D341Med (cell line): ENCODE data around the gene RPS6KB1.
"Not testable (repeated sequence)": the region's sequence is repeated elsewhere in the genome, so short reads cannot be mapped to it uniquely, and the experiment has no call there.

Experiments used
- DNase-seq: peaks from one replicate; pipeline ENCODE4 v3.0.0; 2012; ENCODE audit warnings: low spot score

Gene RPS6KB1

DNA sequence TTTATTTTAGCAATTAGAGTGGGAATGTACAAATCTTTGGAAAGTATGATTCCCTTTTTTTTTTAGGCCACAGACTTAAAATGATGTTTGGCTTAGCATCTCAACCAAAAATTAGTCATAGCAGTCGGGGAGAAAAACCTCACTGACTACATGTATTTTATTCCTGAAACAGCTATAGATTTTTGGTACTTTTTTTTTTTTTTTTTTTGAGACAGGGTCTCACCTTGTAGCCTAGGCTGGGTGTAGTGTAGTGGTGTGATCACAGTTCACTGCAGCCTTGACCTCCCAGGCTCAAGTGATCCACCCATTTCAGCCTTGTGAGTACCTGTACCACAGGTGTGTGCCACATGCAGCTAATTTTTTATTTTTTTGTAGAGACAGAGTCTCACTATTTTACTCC lies 48.2 kb downstream of the RPS6KB1 start:
- DNase-seq: no peak

GRCh38 chr17:59946433-59946832 lies 53.5 kb downstream of the RPS6KB1 start:
- not testable (repeated sequence) for DNase-seq

DNA sequence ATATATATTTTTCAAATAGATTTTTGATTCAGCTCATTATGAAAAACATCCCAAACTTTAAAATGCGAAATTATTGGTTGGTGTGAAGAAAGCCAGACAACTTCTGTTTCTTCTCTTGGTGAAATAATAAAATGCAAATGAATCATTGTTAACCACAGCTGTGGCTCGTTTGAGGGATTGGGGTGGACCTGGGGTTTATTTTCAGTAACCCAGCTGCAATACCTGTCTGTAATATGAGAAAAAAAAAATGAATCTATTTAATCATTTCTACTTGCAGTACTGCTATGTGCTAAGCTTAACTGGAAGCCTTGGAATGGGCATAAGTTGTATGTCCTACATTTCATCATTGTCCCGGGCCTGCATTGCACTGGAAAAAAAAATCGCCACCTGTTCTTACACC lies 54.4 kb downstream of the RPS6KB1 start:
- DNase-seq: not testable (repeated sequence)

DNA sequence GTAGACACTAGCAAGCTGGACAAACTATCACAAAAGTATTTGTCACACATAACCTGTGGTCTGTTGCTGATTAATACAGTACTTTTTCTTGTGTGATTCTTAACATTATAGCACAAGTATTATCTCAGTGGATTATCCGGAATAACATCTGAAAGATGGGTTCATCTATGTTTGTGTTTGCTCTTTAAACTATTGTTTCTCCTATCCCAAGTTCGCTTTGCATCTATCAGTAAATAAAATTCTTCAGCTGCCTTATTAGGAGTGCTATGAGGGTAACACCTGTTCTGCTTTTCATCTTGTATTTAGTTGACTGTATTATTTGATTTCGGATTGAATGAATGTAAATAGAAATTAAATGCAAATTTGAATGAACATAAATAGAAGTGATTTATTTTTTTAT lies 57.1 kb downstream of the RPS6KB1 start:
- no peak for DNase-seq

GRCh38 chr17:59954856-59955255 lies 61.9 kb downstream of the RPS6KB1 start:
- DNase-seq: no peak

DNA sequence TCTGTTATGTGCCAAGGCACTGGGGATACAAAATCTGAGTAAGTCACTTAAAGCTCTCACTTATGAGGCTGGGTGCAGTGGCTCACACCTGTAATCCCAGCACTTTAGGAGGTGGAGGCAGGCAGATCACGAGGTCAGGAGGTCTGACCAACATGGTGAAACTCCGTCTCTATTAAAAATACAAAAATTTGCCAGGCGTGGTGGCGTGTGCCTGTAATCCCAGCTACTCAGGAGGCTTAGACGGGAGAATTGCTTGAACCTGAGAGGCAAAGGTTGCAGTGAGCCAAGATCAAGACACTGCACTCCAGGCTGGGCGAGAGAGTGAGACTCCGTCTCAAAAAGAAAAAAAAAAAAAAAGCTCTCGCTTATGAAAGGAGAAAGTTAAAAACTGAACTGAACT lies 66.7 kb downstream of the RPS6KB1 start:
- DNase-seq: not testable (repeated sequence)

DNA sequence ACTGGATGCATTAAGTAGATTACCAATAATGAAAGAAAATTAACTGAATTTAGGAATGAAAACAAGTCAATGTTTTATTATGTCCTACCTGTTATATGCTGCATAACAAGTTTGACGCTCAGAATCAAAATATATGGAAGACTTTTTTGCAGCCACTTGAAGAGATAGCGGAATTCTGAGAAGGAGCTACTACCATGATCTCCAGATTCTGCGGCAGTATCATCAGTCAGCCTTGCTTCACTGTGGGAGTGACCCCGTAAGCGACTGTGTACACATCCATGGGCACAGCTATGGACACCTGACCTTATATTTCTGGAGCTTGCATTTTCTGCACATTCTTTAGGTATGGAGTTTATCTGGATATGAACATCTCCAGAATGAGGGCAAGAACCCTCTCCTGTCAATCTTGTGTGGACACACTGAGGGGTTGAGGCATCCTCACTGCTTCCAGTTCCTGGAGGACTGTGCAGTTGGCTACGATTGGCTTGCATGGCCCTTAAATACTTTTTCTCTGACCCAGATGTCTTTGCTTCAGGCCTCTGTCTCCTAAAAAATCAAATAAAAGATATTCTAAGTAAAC lies 69.9 kb downstream of the RPS6KB1 start:
- no peak for DNase-seq

GRCh38 chr17:59963738-59964481 lies 71.0 kb downstream of the RPS6KB1 start:
- peak; percentile 67 for DNase-seq

GRCh38 chr17:59964482-59965328 lies 71.8 kb downstream of the RPS6KB1 start, which contains the start of gene RNFT1:
TSS of gene RNFT1 (minus strand) at chr17:59964740. CDS start at chr17:59964663, 77 bp downstream.
- peak; percentile 100 for DNase-seq

DNA sequence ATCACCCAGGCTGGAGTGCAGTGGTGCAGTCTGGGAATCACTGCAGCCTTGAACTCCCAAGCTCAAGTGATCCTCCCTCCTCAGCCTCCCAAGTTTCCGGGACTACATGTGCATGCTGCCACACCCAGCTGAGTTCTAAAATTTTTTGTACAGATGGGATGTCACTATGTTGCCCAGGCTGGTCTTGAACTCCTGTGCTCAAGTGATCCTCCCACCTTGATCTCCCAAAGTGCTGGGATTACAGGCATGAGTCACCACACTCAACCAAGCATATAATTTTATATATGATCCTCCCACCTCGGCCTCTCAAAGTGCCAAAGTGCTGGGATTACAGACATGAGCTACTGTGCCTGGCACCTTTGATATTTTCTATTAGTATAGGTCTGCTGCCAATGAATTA lies 78.8 kb downstream of the RPS6KB1 start:
- not testable (repeated sequence) for DNase-seq

DNA sequence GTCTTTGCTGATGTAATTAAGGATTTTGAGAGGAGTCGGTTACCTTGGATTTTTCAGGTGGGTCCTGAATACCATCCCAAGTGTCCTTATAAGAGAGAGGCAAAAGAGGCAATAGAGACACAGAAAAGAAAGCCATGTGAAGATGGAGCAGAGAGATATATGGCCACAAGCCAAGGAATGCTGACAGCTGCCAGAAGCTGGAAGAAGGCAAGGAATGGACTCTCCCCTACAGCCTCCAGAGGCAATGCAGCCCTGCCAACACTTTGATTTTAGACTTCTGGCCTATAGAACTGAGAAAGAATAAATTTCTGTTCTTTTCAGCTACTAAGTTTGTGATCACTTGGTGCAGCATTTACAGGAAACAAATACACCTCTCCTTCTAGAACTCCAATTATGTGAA lies 79.9 kb downstream of the RPS6KB1 start:
- DNase-seq: no peak

GRCh38 chr17:59973483-59973882 lies 80.6 kb downstream of the RPS6KB1 start:
- not testable (repeated sequence) for DNase-seq

GRCh38 chr17:59975166-59975565 lies 82.2 kb downstream of the RPS6KB1 start:
- not testable (repeated sequence) for DNase-seq

DNA sequence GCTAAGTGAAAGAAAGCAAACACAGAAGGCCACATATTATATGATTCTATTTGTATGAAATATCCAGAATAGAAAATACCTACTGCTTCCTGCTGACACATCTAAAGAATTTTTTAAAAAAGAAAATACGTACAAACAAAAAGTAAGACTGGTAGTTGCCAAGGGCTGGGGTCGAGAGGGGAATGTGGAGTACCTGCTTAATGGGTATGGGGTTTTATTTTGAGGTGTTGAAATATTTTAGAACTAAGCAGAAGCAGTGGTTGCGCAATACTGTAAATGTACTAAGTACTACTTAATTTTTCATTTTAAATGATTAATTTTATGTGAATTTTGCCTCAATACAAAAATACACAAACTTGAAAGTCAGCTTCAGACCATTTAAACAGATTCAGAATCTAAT lies 103.7 kb downstream of the RPS6KB1 start:
- DNase-seq: not testable (repeated sequence)
